HepG2 (cell line): Measurements from ENCODE around the gene MAP1LC3B.

Experiments used
- BHLHE40 ChIP-seq: IDR thresholded peaks from 2 replicates; pipeline ENCODE4 v1.6.1; 2011; ENCODE audit warnings: low read length, improper control_type of control experiment
- CTCF ChIP-seq: sonication (generic); formaldehyde crosslinking; IDR thresholded peaks from 2 replicates; pipeline ENCODE4 v1.5.0; 2020; ENCODE audit warnings: mild to moderate bottlenecking, missing genetic modification reagents, moderate library complexity
- EZH2 ChIP-seq: conservative IDR thresholded peaks from 2 replicates; pipeline ENCODE4 v1.6.1; 2012; ENCODE audit warnings: mild to moderate bottlenecking, low read depth, low read length, moderate library complexity
- NR2F2 ChIP-seq: IDR thresholded peaks from 2 replicates; pipeline ENCODE4 v1.6.1; 2012; ENCODE audit warnings: low read depth, inconsistent platforms, borderline replicate concordance
- SATB2 ChIP-seq: sonication (generic); formaldehyde crosslinking; IDR thresholded peaks from 2 replicates; pipeline ENCODE4 v1.5.0; 2020; ENCODE audit warnings: missing genetic modification reagents
- SIX4 ChIP-seq: sonication (generic); formaldehyde crosslinking; IDR thresholded peaks from 2 replicates; pipeline ENCODE4 v1.4.0; 2020; ENCODE audit warnings: missing genetic modification reagents
- SUZ12 ChIP-seq: fragments of 150-350 bp; IDR thresholded peaks from 2 replicates; pipeline ENCODE4 v1.6.1; 2014; ENCODE audit warnings: low read depth, low read length
- ZBTB2 ChIP-seq: sonication (generic); formaldehyde crosslinking; IDR thresholded peaks from 2 replicates; pipeline ENCODE4 v1.8.0; 2022; ENCODE audit warnings: low read depth, missing genetic modification reagents
- ZHX2 ChIP-seq, 2 experiments: sonication (generic) in 1 of 2; formaldehyde crosslinking in 1 of 2; IDR thresholded peaks; 2 replicates each; pipeline versions ENCODE4 v1.6.1 to v1.9.0; 2014 to 2022; ENCODE audit warnings: antibody characterized with exemption in 1 of 2, borderline replicate concordance in 1 of 2, inconsistent platforms in 1 of 2, low read depth in 1 of 2, missing genetic modification reagents in 1 of 2
- ZNF280D ChIP-seq: sonication (generic); formaldehyde crosslinking; IDR thresholded peaks from 2 replicates; pipeline ENCODE4 v1.5.1; 2020; ENCODE audit warnings: mild to moderate bottlenecking, missing genetic modification reagents
- ZNF318 ChIP-seq: sonication (generic); formaldehyde crosslinking; IDR thresholded peaks from 2 replicates; pipeline ENCODE4 v1.4.0; 2020; ENCODE audit warnings: mild to moderate bottlenecking, missing genetic modification reagents
- ZNF549 ChIP-seq: sonication (generic); formaldehyde crosslinking; IDR thresholded peaks from 2 replicates; pipeline ENCODE4 v1.5.0; 2020; ENCODE audit warnings: missing genetic modification reagents
- ZSCAN29 ChIP-seq: sonication (generic); formaldehyde crosslinking; conservative IDR thresholded peaks from 2 replicates; pipeline ENCODE4 v1.4.0; 2020; ENCODE audit warnings: mild to moderate bottlenecking, missing genetic modification reagents

- TF ChIP-seq SUZ12 (no peak), ZNF280D (CRISPR knock-in tag) (no peak), ZNF318 (CRISPR knock-in tag) (no peak), NR2F2 (no peak), ZHX2 (IDR thresholded peaks at IDR 0.05; ENCODE audit: low read depth) (no peak), ZHX2 (CRISPR knock-in tag; IDR thresholded peaks at IDR 0.05; ENCODE audit: borderline replicate concordance) (no peak), SIX4 (CRISPR knock-in tag) (no peak), CTCF (CRISPR knock-in tag) (no peak), ZSCAN29 (CRISPR knock-in tag) (no peak), ZBTB2 (CRISPR knock-in tag) (no peak), ZNF549 (CRISPR knock-in tag) (no peak), BHLHE40 (no peak), SATB2 (no peak), EZH2 (no peak)
Measured at GRCh38 chr16:87372305-87372704, 19.8 kb upstream of the MAP1LC3B start.
